GM19023 (cell line): ENCODE measurements around the gene ZNF445.
"Not testable (repeated sequence)": the region's sequence is repeated elsewhere in the genome, so short reads cannot be mapped to it uniquely, and the experiment has no call there.

Experiments used
- ATAC-seq: cut with Tn5 transposase; IDR thresholded peaks from one replicate; pipeline ENCODE4 v1.9.1; 2021; ENCODE audit warnings: mild to moderate bottlenecking, moderate library complexity; ENCODE audit not compliant: unreplicated experiment

The ZNF445 gene

DNA sequence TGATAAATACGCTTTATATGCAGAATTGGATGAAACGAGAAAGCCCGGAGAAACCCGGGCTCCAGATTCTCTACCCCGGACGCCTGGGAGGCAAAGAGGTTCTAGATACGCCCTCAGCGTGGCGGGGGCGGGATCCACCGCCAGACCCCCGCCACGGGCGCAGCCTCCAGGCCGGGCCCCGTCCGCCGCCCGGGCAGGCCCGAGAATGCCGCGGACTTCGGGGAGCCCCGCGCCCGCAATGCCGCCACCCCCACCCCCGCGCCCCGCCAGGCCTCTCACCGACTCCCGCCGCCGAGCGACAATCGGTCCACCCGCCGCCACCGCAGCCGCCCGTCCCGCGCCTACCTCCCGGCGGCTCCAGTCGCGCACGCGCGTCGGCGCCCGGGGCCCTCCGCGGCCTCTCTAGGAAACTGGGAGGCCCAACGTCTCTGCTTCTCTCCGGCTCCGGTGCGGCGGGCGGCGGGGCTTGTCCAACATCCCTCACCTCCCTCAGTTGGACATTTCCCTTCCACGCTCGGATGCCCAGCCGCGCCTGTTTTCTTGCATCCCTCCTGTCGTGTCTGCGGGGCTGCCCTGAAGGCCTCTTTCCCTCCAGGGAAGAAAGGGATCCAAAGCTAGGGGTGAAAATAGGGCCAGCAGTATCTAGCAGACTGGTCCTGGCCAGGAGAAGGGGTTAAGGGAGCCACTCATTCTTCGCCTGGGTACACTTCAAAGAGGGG is at the start of gene ZNF445:
Gene ZNF445, minus strand, starts transcription at position 359 of the 719 bp plus-strand sequence. CDS start 22,121 bp downstream, outside the sequence.
- ATAC-seq = peak; percentile 93

DNA sequence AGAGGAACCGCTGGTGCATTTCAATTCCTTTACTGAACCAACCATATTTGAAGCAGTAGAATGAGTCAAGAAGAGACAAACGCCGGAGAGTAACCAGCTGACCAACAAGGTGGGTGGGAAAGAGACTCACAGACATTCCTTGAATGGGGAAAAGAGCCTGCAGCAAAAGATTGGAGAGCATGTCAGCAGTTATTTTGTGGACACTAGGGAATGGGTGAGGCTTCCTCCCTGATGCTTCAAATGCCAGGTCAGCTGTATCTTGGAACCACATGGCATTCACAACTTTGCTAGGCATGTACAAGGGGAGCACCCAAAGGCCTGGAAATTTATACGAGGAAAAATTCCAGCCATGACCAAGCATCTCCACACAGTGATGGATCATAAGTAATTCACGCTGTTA is 47.6 kb upstream of the ZNF445 start:
- ATAC-seq = no peak

DNA sequence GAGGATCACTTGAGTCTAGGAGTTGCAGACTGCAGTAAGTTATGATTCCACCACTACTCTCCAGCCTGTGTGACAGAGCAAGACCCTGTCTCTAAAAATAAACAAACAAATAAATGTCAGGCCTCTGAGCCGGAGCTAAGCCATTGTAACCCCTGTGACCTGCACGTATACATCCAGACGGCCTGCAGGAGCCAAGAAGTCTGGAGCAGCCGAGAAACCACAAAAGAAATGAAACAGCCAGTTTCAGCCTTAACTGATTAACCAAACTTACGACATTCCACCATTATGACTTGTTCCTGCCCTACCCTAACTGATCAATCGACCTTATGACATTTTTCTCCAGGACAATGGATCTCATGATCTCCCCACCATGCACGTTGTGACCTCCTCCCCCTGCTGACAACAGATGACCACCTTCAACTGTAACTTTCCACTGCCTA is 45.0 kb upstream of the ZNF445 start:
- ATAC-seq = no peak

DNA sequence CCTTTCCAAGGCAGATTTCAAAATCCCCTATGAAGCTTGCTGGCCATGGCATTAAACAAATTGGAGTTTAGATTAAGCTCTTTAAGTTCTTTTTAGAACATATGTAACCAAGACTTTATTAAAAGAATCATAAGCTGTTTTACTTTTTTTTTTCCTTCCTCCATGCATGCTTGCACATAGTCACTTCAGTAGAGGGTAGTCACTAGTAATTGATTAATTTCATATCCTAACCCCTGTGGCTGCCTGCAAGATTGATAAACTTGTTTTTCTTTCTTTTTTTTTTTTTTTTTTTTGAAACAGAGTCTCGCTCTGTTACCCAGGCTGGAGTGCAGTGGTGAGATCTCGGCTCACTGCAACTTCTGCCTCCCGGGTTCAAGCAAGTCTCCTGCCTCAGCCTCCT is 44.3 kb upstream of the ZNF445 start:
- no peak for ATAC-seq

DNA sequence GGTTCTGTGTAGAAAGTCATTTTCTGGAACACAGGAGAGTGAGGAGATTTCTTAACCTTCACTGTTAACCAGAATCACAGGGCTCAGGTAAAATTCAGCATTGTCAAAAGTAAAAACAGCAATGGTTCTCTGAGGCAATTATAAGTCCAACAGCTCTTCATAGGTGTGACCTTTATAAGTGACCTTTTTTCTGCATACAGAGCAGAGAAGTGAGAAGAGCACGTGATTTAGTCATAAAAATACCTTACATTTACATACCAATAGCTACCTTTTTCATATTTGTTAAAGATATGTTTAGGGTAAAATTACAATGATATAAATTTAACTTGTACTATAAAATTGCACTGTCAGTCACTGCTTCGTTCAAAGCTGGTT is 41.3 kb upstream of the ZNF445 start:
- no peak for ATAC-seq

DNA sequence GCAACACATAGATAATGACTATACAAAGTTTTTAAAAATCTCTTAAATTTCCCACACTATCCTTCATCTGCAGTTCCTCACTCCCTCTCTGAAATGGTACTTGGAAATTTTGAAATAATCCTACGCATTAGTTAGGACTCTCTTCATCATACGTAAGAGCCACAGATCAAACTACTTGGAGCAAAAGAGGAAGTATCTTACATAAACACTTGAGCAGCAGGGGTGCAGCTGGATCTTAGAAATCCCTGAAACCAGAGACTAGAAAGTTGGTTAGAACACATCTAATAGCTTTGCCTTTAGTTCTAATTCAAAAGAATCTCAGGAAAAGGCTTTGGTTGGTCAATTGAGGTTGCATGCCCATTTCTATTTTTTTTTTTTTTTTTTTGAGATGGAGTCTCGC is 38.8 kb upstream of the ZNF445 start:
- ATAC-seq = no peak

DNA sequence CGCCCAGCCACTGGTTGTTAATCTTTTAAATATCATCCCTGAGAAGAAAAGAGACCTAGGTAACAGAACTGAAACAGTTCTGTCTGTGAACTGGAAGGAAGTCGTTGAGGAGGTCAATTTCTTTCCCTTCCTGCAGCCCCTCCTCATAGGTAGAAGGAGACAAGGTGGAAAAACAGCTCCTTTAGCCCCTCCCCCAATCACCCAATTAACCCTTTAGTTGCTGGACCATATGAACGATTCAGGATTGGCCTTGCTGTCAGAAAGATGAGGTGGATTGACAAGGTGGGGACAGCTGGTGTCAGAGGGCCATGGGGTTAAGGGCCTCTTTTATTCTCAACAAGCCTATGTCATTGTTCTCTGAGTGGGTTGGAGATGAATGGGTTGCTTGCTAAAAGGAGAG is 36.0 kb upstream of the ZNF445 start:
- no peak for ATAC-seq

DNA sequence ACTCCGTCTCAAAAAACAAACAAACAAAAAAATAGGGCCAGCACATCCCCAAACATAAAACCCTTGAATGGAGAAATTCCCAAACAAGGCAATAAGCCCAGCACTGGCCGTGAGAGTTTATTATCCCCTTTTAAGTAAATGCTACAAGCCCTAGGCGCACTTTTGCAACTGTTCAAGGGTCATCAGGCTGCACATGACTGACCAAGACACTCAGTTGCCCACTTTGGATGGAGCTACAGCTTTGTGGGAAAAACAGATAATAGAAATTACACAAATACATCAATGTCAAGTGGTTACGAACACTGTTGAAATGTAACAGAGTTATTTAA is 33.7 kb upstream of the ZNF445 start:
- no peak for ATAC-seq

DNA sequence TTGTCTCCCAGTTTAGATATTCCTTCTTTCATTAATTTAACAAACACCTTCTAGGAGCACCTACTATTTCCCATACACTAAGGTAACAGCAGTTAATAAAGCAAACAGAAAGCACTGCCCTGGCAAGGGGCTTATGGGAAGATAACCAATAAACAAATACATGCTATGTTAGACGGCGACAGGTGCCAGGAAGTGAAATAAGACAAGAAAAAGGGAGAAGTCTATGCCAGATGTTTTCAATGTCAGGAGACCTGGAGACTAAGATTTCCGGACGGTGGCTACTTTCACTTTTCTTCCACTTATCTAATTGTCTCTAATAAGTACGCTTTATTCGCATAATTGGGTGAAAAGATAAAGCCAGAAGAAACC is 32.5 kb upstream of the ZNF445 start:
- ATAC-seq = peak; percentile 41

DNA sequence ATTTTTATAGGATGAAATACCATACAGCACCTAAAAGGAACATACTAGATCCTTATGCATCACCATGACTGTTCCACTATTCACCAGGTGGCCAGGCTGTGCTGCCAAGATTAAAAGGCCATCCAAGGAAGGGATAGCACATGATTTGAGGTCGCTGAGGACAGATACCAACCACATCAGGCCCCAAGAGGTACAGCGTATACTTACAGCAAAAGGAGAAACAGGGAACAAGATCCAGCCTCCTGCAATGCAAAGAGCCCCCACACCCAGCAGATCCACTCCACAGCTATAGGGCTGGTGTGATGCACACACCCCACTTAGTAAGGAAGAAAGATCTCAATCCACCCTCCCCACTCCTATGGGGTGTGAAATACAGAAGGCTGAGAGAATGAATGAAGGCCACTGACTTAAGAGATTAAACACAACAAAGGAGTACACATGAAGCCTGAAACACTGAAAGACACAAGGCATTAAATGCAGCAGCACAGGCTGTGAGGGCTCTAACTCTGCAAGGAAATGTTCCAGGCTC is 32.0 kb upstream of the ZNF445 start:
- ATAC-seq = no peak

DNA sequence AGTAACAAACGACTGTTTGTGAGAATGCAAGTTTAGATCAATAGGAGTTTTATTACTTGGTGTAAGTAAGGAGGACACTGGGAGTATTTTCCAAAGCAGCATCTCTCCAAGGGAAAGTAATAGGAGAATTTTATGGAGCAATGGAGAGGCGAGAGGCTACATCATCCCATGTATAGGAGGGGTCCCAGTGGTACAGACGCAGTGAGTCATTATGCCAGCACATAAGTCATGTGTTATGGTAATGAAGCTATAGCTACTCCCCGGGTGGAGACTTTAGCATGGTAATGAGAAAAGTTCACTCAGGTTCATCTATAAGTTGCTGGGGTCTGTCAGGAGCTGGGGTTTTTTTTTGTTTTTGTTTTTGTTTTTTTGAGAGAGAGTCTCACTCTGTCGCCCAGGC is 29.5 kb upstream of the ZNF445 start:
- ATAC-seq = no peak

DNA sequence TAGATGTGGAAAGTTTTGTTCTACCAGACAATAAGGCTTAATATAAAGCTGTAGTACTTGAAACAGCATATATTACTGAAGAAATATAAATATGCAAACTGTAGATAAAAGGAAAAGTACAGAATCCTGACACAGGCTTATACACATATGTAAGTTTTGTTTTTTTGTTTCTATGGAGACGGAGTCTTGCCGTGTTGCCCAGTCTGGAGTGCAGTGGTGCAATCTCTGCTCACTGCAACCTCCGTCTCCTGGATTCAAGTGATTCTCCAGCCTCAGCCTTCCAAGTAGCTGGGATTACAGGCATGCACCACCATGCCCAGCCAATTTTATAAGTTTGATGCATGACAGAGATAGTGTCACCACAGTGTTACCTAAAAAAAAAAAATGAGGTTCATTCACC is 29.1 kb upstream of the ZNF445 start:
- no peak for ATAC-seq

DNA sequence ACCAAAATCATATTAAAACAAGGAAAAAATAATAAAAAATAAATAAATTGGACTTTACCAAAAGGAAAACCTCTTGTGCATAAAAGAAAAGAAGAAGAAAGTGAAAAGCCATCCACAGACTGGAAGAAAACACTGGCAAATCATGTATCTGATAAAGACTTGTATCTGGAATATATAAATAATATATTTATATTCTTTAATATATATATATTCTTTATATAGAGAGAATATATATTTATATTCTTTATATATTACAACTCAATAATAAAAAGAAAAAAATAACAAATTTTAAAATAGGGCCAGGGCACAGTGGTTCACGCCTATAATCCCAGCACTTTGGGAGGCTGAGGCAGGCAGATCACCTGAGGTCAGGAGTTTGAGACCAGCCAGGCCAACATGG is 27.1 kb upstream of the ZNF445 start:
- ATAC-seq = no peak

DNA sequence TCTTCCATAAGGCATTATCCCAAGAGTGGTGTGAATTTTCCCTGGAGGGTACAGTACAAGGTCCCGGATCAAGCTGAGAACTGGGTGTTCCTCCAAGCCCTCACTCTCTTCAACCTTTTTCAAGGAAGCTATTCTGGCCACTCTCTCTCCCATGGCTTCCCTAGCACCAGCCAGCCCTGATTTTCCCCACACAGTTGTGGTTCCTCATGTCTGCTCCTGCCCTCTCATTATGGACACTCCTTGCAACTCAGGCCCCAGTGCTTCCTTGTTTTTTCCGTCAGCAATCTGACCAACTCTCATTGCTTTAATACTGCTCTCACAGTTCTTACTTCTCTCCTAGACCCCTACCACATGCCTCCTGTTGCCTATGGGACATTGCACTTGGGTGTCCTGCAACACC is 25.7 kb upstream of the ZNF445 start:
- ATAC-seq = not testable (repeated sequence)

DNA sequence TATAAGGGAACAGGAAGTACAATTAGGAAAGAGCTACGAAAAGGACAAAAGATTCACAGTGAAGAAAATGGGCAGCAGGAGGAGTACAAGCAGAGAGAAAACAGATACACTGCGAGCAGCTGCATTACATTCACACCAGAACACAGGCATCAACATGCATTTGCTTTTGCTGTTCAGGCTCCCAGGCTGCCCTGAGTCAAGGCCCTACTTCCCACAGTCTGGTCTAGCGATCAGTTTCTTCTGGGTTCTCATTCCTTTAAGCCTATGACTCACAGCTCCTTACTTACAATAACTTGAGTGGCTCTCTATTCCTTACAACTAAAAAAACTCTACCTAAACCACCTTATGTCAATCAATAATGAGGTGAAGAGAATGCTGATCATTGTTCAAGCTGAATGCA is 24.5 kb upstream of the ZNF445 start:
- ATAC-seq = no peak

DNA sequence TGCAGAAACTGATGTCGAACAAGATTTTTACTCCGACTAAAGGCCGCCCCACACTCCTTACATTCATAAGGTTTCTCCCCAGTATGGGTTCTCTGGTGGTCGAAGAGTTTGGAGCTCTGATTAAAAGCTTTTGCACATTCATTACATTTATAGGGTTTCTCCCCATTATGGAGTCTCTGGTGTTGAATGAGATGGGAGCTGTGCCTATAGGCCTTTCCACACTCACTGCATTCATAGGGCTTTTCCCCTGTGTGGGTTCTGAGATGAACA is 22.4 kb upstream of the ZNF445 start:
- not testable (repeated sequence) for ATAC-seq

DNA sequence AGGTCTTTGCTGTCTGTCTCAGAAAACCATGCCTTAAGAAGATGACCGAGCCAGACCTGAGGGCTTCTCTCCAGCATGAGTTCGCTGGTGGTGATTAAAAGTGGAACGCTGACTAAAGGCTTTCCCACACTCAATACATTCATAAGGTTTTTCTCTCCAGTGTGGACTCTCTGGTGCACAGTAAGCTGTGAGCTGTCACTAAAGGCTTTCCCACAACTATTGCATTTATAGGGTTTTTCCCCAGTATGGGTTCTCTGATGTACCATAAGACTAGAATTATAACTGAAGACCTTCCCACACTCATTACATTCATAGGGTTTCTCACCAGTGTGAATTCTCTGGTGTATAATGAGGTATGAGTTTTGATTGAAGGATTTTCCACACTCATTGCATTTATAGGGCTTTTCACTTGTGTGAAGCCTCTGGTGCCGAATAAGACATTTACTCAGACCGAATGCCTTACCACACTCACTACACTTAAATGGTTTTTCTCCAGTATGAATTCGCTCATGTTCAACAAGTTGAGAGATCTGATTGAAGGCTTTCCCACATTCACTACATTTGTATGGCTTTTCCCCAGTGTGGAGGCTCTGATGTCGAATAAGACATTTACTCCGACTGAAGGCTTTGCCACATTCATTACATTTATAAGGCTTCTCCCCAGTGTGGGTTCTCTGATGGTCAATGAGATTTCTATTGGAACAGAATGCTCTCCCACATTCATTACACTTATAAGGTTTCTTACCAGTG is 21.9 kb upstream of the ZNF445 start:
- ATAC-seq = no peak

DNA sequence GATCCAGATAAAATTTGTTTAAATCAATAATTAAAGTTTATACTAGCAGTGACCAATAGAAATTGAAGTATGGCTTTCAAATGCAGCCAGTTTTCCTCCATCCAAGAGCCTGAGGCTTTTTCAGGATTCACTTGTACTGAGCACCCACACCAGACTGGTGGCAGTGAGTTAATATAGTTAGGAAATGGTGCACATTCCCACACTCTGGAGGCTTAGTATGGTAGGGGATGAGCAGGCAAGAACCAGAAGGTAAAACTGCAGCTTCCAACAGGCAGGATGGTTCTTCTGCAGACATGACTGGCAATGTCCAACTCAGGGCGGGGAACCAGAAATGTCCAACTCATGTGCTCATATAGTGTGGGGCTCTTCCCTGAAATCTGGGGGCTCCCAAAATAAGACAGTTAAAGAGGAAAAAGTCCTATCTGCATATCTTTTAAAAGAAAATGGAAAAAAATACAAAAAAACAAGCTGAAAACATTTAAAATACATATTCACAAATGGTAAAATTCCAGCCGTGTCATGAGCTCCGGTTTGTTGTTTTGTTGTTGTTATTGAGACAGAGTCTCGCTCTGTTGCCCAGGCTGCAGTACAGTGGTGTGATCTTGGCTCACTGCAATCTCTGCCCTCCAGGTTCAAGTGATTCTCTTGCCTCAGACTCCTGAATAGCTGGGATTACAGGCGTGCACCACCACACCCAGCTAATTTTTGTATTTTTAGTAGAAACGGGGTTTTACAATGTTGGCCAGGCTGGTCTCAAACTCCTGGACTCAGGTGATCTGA is 18.4 kb upstream of the ZNF445 start:
- no peak for ATAC-seq

DNA sequence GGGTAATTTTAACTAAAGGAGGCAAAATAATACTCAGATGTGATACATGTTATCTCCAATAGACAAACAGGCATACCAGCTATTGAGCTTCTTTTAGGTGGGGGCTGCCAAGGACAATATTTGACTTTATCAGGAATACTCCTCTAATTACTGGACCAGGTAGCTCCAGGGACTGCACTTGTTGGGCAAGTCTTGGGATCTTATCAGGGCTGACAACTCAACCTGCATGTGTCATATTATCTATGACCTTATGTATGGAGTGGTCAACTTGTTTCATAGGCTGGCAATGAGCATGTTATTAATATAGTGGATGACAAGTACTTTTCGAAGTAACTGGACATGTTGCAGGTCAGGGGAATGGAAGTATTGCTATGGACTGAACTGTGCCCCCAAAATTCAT is 15.0 kb upstream of the ZNF445 start:
- ATAC-seq = no peak

DNA sequence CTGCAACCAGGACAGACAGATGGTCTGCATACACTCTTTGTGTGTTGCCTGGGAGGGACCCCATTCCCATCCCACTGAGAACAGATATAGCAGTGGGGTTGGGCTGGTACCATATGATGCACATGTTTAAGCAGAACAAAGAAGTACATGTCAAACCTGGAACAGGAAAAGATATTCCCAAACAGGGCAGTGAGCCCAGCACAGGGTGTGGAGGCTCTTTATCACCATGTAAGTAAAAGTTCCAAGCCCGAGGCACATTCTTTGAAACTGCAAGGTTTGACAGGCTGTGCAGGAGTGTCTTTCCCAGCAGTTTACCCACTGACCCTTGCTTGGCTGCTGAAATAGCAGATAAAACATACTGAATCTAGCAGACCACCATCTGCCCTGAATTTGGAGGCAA is 5.3 kb upstream of the ZNF445 start:
- no peak for ATAC-seq

DNA sequence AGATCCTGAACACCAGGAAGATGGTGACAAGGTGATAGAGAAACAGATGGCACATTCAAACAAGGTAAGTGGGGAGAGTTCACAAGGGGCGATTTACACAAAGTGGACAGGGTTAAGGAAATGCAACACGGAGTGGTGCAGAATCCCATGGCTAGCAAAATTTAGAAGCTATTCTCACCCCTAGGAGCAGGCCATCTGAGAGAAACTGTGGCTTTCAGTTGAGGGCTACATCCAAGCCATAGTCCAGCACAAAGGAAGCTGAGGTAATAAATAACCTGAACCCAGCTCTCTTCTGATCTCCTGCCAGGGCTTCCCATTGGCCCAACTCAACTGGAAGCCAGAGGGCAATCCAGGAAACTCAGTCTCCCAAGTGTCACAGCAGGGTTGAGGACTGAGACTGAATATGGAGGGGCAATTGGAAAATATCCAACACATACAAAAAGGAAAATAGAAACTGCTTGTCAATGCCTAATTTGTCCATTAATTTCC is 1.2 kb upstream of the ZNF445 start:
- no peak for ATAC-seq

DNA sequence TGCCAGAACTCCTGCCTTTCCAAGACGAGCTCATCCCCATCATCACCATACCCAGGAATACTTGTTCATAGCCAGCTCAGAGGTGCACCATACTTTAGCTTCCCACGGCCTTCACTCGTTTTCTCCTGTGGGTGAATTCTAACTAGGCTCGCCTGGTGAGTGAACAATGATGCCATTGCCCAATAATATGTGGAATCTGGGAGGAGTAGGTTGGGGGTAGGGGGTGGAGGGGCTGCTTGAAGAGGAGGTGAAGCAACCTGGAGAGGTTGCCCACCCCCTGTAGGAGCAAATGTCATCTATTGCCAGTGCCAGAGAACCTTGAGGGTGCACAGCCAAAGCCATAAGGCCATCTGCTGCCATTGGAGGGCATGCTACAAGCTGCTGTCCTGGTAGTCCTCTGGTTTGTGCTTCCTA is 592 bp upstream of the ZNF445 start:
- ATAC-seq = peak; percentile 6
